Muscle layer of colon (tissue), 2 donors: ENCODE results near the gene HOXA9.

Source experiments
- H3K27ac ChIP-seq: one replicate; pipeline ENCODE4 v1.7.0; 2013; ENCODE audit warnings: low read depth, mild to moderate bottlenecking, low read length, moderate library complexity
- H3K27me3 ChIP-seq, 2 donors: one replicate each; pipeline ENCODE4 v1.7.0; 2013; ENCODE audit warnings: low read length in 2 of 2, mild to moderate bottlenecking in 2 of 2; ENCODE audit not compliant: insufficient read depth in 2 of 2, control insufficient read depth in 1 of 2
- H3K36me3 ChIP-seq: one replicate; pipeline ENCODE4 v1.7.0; 2013; ENCODE audit warnings: mild to moderate bottlenecking, low read length; ENCODE audit not compliant: insufficient read depth
- H3K4me1 ChIP-seq: one replicate; pipeline ENCODE4 v1.7.0; 2013; ENCODE audit warnings: mild to moderate bottlenecking, low read length; ENCODE audit not compliant: insufficient read depth
- H3K4me3 ChIP-seq, 2 donors: one replicate each; pipeline ENCODE4 v1.7.0; 2013; ENCODE audit warnings: low read length in 2 of 2, low read depth in 1 of 2, mild to moderate bottlenecking in 1 of 2, moderate library complexity in 1 of 2
- H3K9ac ChIP-seq: one replicate; pipeline ENCODE4 v1.7.0; 2013; ENCODE audit warnings: low read length
- H3K9me3 ChIP-seq: one replicate; pipeline ENCODE4 v1.7.0; 2013; ENCODE audit warnings: mild to moderate bottlenecking, low read length
- donor health status: abdominal sarcoma.
- donor health status: Adenocarcinoma of cecum.

HOXA9 gene

GRCh38 chr7:27207348-27207985 lies 42.1 kb upstream of the HOXA9 start:
- Histone ChIP-seq H3K4me1 (peaks cover 22% of the 10 kb centered on the region), H3K9me3 (no peaks in the 10 kb centered on the region), H3K9ac (no peak overlapping the region), H3K4me3 (no peak overlapping the region), H3K27me3 (peaks cover 82 to 96% of the 10 kb centered on the region in 2 donors), H3K36me3 (no peaks in the 10 kb centered on the region), H3K27ac (no peak overlapping the region)

- peaks cover 30% of the 10 kb centered on the region for H3K4me1 ChIP-seq
- H3K27ac ChIP-seq: no peak overlapping the region
- peak overlapping the region; percentile 4 to 30 for H3K4me3 ChIP-seq
- no peaks in the 10 kb centered on the region for H3K9me3 ChIP-seq
- no peak overlapping the region for H3K9ac ChIP-seq
- H3K36me3 ChIP-seq: no peaks in the 10 kb centered on the region
- H3K27me3 ChIP-seq: peaks cover 81 to 96% of the 10 kb centered on the region in 2 donors
Measured at GRCh38 chr7:27205325-27206280, 40.3 kb upstream of the HOXA9 start.

- Histone ChIP-seq H3K4me1 (peaks cover 29% of the 10 kb centered on the region), H3K27ac (no peak overlapping the region), H3K27me3 (peaks cover 77 to 98% of the 10 kb centered on the region in 2 donors), H3K4me3 (peak overlapping the region in 1 of 2 donors; percentile 4), H3K9ac (no peak overlapping the region), H3K36me3 (no peaks in the 10 kb centered on the region), H3K9me3 (no peaks in the 10 kb centered on the region)
Measured at GRCh38 chr7:27204851-27205322, 39.5 kb upstream of the HOXA9 start.

GRCh38 chr7:27203964-27204594 lies 38.7 kb upstream of the HOXA9 start:
- Histone ChIP-seq H3K4me3 (no peak overlapping the region), H3K9ac (no peak overlapping the region), H3K27ac (no peak overlapping the region), H3K9me3 (no peaks in the 10 kb centered on the region), H3K4me1 (peaks cover 29% of the 10 kb centered on the region), H3K27me3 (peaks cover 74 to 91% of the 10 kb centered on the region in 2 donors), H3K36me3 (no peaks in the 10 kb centered on the region)

- Histone ChIP-seq H3K9me3 (no peaks in the 10 kb centered on the region), H3K27ac (no peak overlapping the region), H3K4me3 (no peak overlapping the region), H3K4me1 (peaks cover 29% of the 10 kb centered on the region), H3K36me3 (no peaks in the 10 kb centered on the region), H3K9ac (no peak overlapping the region), H3K27me3 (peaks cover 76 to 92% of the 10 kb centered on the region in 2 donors)
Measured at GRCh38 chr7:27203365-27203953, 38.1 kb upstream of the HOXA9 start.

- Histone ChIP-seq H3K27ac (no peak overlapping the region), H3K9ac (no peak overlapping the region), H3K4me1 (peaks cover 29% of the 10 kb centered on the region), H3K36me3 (no peaks in the 10 kb centered on the region), H3K27me3 (peaks cover 76 to 91% of the 10 kb centered on the region in 2 donors), H3K9me3 (no peaks in the 10 kb centered on the region), H3K4me3 (no peak overlapping the region)
Measured at GRCh38 chr7:27202862-27203134, 37.5 kb upstream of the HOXA9 start.

GRCh38 chr7:27202018-27202861 lies 36.9 kb upstream of the HOXA9 start:
- Histone ChIP-seq H3K4me3 (no peak overlapping the region), H3K27me3 (peaks cover 72 to 89% of the 10 kb centered on the region in 2 donors), H3K4me1 (peaks cover 29% of the 10 kb centered on the region), H3K27ac (no peak overlapping the region), H3K9ac (no peak overlapping the region), H3K9me3 (no peaks in the 10 kb centered on the region), H3K36me3 (no peaks in the 10 kb centered on the region)

- peaks cover 29% of the 10 kb centered on the region for H3K4me1 ChIP-seq
- no peak overlapping the region for H3K27ac ChIP-seq
- no peaks in the 10 kb centered on the region for H3K9me3 ChIP-seq
- H3K4me3 ChIP-seq: peak overlapping the region in 1 of 2 donors; percentile 63
- H3K27me3 ChIP-seq: peaks cover 66 to 83% of the 10 kb centered on the region in 2 donors
- H3K36me3 ChIP-seq: no peaks in the 10 kb centered on the region
- no peak overlapping the region for H3K9ac ChIP-seq
Measured at GRCh38 chr7:27201580-27202017, 36.3 kb upstream of the HOXA9 start.

GRCh38 chr7:27200761-27201579 lies 35.6 kb upstream of the HOXA9 start:
- no peak overlapping the region for H3K27ac ChIP-seq
- peaks cover 28% of the 10 kb centered on the region for H3K4me1 ChIP-seq
- H3K36me3 ChIP-seq: no peaks in the 10 kb centered on the region
- no peak overlapping the region for H3K9ac ChIP-seq
- H3K27me3 ChIP-seq: peaks cover 60 to 77% of the 10 kb centered on the region in 2 donors
- peak overlapping the region; percentile 58 to 63 for H3K4me3 ChIP-seq
- H3K9me3 ChIP-seq: no peaks in the 10 kb centered on the region
